ENCODE data around the gene CDC26. TPM values are rescaled to one million over a fixed set of nuclear protein-coding genes. Genes with fewer than 3 reads are reported as not detected.
A peak's percentile ranks its signal among the peaks of the same experiment; 100 is the strongest.

The CDC26 gene
- total RNA-seq, 2 experiments from 2014 or later, result 29.9 to 39.9 TPM

GRCh38 chr9:113301548-113301947 lies 26.2 kb upstream of the CDC26 start:
- Histone ChIP-seq H4K20me1 (ENCODE audit: insufficient read depth, low read length) (no peaks in the 10 kb centered on the region), H3K36me3 (ENCODE audit: insufficient read depth, low read length) (no peaks in the 10 kb centered on the region), H3K9me3 (ENCODE audit: low read length) (no peaks in the 10 kb centered on the region), H3K4me2 (ENCODE audit: low read length) (no peak overlapping the region), H3K4me3 (ENCODE audit: low read depth, low read length, poor library complexity, severe bottlenecking) (no peak overlapping the region), H2AFZ (ENCODE audit: low read length) (no peak overlapping the region), H3K79me2 (ENCODE audit: insufficient read depth, low read depth, low read length) (no peaks in the 10 kb centered on the region), H3K4me1 (ENCODE audit: insufficient read depth, low read length, poor library complexity, severe bottlenecking) (peaks cover 10% of the 10 kb centered on the region), H3K27ac (ENCODE audit: low read depth, low read length, poor library complexity, severe bottlenecking) (no peak overlapping the region), H3K9me2 (ENCODE audit: insufficient read depth, low read length) (no peaks in the 10 kb centered on the region)
- ChIA-PET POLR2A (no interaction called here), CTCF (ENCODE audit: unreplicated experiment) (no interaction called here)
- DNase-seq (ENCODE audit: low spot score), result no peak
- BruUV-seq (replicated peaks), result no TSS peak
- TF ChIP-seq CTCF (conservative IDR thresholded peaks at IDR 0.05; ENCODE audit: low read length), result no peak
- no peak for TF ChIP-seq EZH2phosphoT487 (IDR thresholded peaks at IDR 0.05; ENCODE audit: borderline replicate concordance, low read depth, low read length)
- intact Hi-C loops (cut with micrococcal nuclease; ENCODE audit: unreplicated experiment), result loop anchor here (10.0 kb wide), 1 partner anchor 283 kb away; no protein-coding TSS in a partner anchor

DNA sequence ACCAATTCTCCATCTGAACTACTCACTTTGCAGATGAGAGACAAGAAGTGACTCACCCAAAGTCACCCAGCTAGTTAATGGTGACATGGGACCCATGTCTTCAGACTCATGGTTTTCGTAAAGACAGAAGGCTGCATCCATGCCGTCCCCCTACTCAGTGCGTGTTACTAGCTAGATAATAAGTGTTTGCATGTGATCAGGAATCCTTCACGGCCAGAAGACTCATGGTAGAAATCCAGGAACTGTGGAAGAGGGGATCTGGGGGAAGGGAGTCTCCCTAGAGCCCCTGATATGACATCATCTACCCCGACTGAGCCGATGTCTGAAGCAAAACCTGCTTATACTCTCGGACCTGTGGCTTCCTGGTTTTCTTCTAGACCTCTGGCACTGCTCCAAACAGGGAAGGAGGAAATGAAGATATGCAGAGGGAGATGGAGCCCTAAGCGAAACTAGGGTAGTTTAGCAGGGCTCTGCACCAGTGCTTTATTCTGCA lies 24.5 kb upstream of the CDC26 start:
- POLR2A ChIA-PET, result no interaction called here
- DNase-seq (ENCODE audit: low spot score), result no peak
- BruUV-seq (replicated peaks), result no TSS peak
- TF ChIP-seq EZH2phosphoT487 (IDR thresholded peaks at IDR 0.05; ENCODE audit: borderline replicate concordance, low read depth, low read length) (no peak), CTCF (conservative IDR thresholded peaks at IDR 0.05; ENCODE audit: low read length) (no peak)
- CTCF ChIA-PET (ENCODE audit: unreplicated experiment), result no interaction called here
- Histone ChIP-seq H4K20me1 (ENCODE audit: insufficient read depth, low read length) (no peaks in the 10 kb centered on the region), H3K4me2 (ENCODE audit: low read length) (no peak overlapping the region), H3K4me1 (ENCODE audit: insufficient read depth, low read length, poor library complexity, severe bottlenecking) (peaks cover 10% of the 10 kb centered on the region), H3K9me2 (ENCODE audit: insufficient read depth, low read length) (no peaks in the 10 kb centered on the region), H3K79me2 (ENCODE audit: insufficient read depth, low read depth, low read length) (no peaks in the 10 kb centered on the region), H3K27ac (ENCODE audit: low read depth, low read length, poor library complexity, severe bottlenecking) (no peak overlapping the region), H3K36me3 (ENCODE audit: insufficient read depth, low read length) (no peaks in the 10 kb centered on the region), H3K4me3 (ENCODE audit: low read depth, low read length, poor library complexity, severe bottlenecking) (no peak overlapping the region), H2AFZ (ENCODE audit: low read length) (no peak overlapping the region), H3K9me3 (ENCODE audit: low read length) (no peaks in the 10 kb centered on the region)
- intact Hi-C loops (cut with micrococcal nuclease; ENCODE audit: unreplicated experiment), result loop anchor here (10.0 kb wide), 1 partner anchor 285 kb away; no protein-coding TSS in a partner anchor

GRCh38 chr9:113298924-113299770 lies 23.8 kb upstream of the CDC26 start:
- DNase-seq (ENCODE audit: low spot score), result peak; percentile 37
- Histone ChIP-seq H3K9me3 (ENCODE audit: low read length) (no peaks in the 10 kb centered on the region), H3K9me2 (ENCODE audit: insufficient read depth, low read length) (no peaks in the 10 kb centered on the region), H3K4me1 (ENCODE audit: insufficient read depth, low read length, poor library complexity, severe bottlenecking) (peaks cover 10% of the 10 kb centered on the region), H3K27ac (ENCODE audit: low read depth, low read length, poor library complexity, severe bottlenecking) (no peak overlapping the region), H3K36me3 (ENCODE audit: insufficient read depth, low read length) (peaks cover 1% of the 10 kb centered on the region; the same call in 1 of the 2 replicates), H3K4me3 (ENCODE audit: low read depth, low read length, poor library complexity, severe bottlenecking) (no peak overlapping the region), H4K20me1 (ENCODE audit: insufficient read depth, low read length) (no peaks in the 10 kb centered on the region), H3K4me2 (ENCODE audit: low read length) (peak overlapping the region; percentile 20; the same call in 1 of the 2 replicates), H2AFZ (ENCODE audit: low read length) (no peak overlapping the region), H3K79me2 (ENCODE audit: insufficient read depth, low read depth, low read length) (no peaks in the 10 kb centered on the region)
- no TSS peak for BruUV-seq (replicated peaks)
- intact Hi-C loops (cut with micrococcal nuclease; ENCODE audit: unreplicated experiment), result no loop called here
- TF ChIP-seq EZH2phosphoT487 (IDR thresholded peaks at IDR 0.05; ENCODE audit: borderline replicate concordance, low read depth, low read length), result no peak
- no peak for TF ChIP-seq CTCF (conservative IDR thresholded peaks at IDR 0.05; ENCODE audit: low read length)
- POLR2A ChIA-PET, result interaction anchor here (1.1 kb wide), 1 partner anchor 52 kb away, joined by 3 read pairs; no protein-coding TSS in a partner anchor
- CTCF ChIA-PET (ENCODE audit: unreplicated experiment), result no interaction called here

Measured in OCI-LY7 (cell line).